ENCODE results near the gene LCORL. TPM values are rescaled to one million over a fixed set of nuclear protein-coding genes. Genes with fewer than 3 reads are reported as not detected.

Gene LCORL
- total RNA-seq, 1 experiment from 2014 or later: 14.1 TPM

- no peak for DNase-seq (ENCODE audit: unreplicated experiment)
- H3K27me3 Mint-ChIP-seq (ENCODE audit: insufficient read depth, unreplicated experiment): no peaks in the 10 kb centered on the region
- no TSS peak for BruUV-seq (replicated peaks)
- no peak for TF ChIP-seq CTCF (IDR thresholded peaks at IDR 0.05; ENCODE audit: unreplicated experiment)
- no peak overlapping the region for H3K4me3 Mint-ChIP-seq (ENCODE audit: unreplicated experiment)
- CTCF ChIA-PET: interaction anchor here (0.7 to 1.1 kb wide), 2 partner anchors 17 to 89 kb away, joined by 3 read pairs; no protein-coding TSS in a partner anchor
- H3K36me3 Mint-ChIP-seq (ENCODE audit: insufficient read depth, unreplicated experiment): no peaks in the 10 kb centered on the region
- POLR2A ChIA-PET: interaction anchor here (1.5 kb wide), 1 partner anchor 9 kb away, joined by 3 read pairs; no protein-coding TSS in a partner anchor
- H3K27ac Mint-ChIP-seq (ENCODE audit: low read depth, unreplicated experiment): no peak overlapping the region
- H3K4me1 Mint-ChIP-seq (ENCODE audit: insufficient read depth, unreplicated experiment): peaks cover 16% of the 10 kb centered on the region
- H3K9me3 Mint-ChIP-seq (ENCODE audit: unreplicated experiment): peaks cover 7% of the 10 kb centered on the region
- intact Hi-C loops (cut with micrococcal nuclease): no loop called here
These were observed 24.4 kb downstream of the LCORL start for GRCh38 chr4:17997129-17997528.

GRCh38 chr4:17995165-17995564 is 26.4 kb downstream of the LCORL start:
- CTCF ChIA-PET: interaction anchor here (0.6 kb wide), 3 partner anchors 11 to 398 kb away, joined by 3 read pairs; no protein-coding TSS in a partner anchor
- no peak overlapping the region for H3K27ac Mint-ChIP-seq (ENCODE audit: low read depth, unreplicated experiment)
- DNase-seq (ENCODE audit: unreplicated experiment): no peak
- no peaks in the 10 kb centered on the region for H3K27me3 Mint-ChIP-seq (ENCODE audit: insufficient read depth, unreplicated experiment)
- no peaks in the 10 kb centered on the region for H3K36me3 Mint-ChIP-seq (ENCODE audit: insufficient read depth, unreplicated experiment)
- peaks cover 4% of the 10 kb centered on the region for H3K9me3 Mint-ChIP-seq (ENCODE audit: unreplicated experiment)
- POLR2A ChIA-PET: interaction anchor here (0.6 to 2.0 kb wide), 2 partner anchors 11 to 150 kb away, joined by 3 to 7 read pairs; no protein-coding TSS in a partner anchor
- intact Hi-C loops (cut with micrococcal nuclease): no loop called here
- no peak overlapping the region for H3K4me3 Mint-ChIP-seq (ENCODE audit: unreplicated experiment)
- no TSS peak for BruUV-seq (replicated peaks)
- no peak for TF ChIP-seq CTCF (IDR thresholded peaks at IDR 0.05; ENCODE audit: unreplicated experiment)
- peaks cover 9% of the 10 kb centered on the region for H3K4me1 Mint-ChIP-seq (ENCODE audit: insufficient read depth, unreplicated experiment)

- no peak overlapping the region for H3K4me3 Mint-ChIP-seq (ENCODE audit: unreplicated experiment)
- BruUV-seq (replicated peaks): no TSS peak
- TF ChIP-seq CTCF (IDR thresholded peaks at IDR 0.05; ENCODE audit: unreplicated experiment): no peak
- DNase-seq (ENCODE audit: unreplicated experiment): no peak
- ChIA-PET CTCF (interaction anchor here (0.7 kb wide), 1 partner anchor 481 kb away, joined by 3 read pairs; no protein-coding TSS in a partner anchor), POLR2A (no interaction called here)
- intact Hi-C loops (cut with micrococcal nuclease): no loop called here
- no peaks in the 10 kb centered on the region for H3K27me3 Mint-ChIP-seq (ENCODE audit: insufficient read depth, unreplicated experiment)
- H3K27ac Mint-ChIP-seq (ENCODE audit: low read depth, unreplicated experiment): no peak overlapping the region
- no peaks in the 10 kb centered on the region for H3K4me1 Mint-ChIP-seq (ENCODE audit: insufficient read depth, unreplicated experiment)
- no peaks in the 10 kb centered on the region for H3K36me3 Mint-ChIP-seq (ENCODE audit: insufficient read depth, unreplicated experiment)
- H3K9me3 Mint-ChIP-seq (ENCODE audit: unreplicated experiment): peaks cover 40% of the 10 kb centered on the region
These were observed 35.7 kb downstream of the LCORL start for GRCh38 chr4:17985832-17986231.

GRCh38 chr4:17981063-17981462 is 40.5 kb downstream of the LCORL start:
- Mint-ChIP-seq H3K9me3 (ENCODE audit: unreplicated experiment) (peaks cover 26% of the 10 kb centered on the region), H3K36me3 (ENCODE audit: insufficient read depth, unreplicated experiment) (no peaks in the 10 kb centered on the region), H3K4me1 (ENCODE audit: insufficient read depth, unreplicated experiment) (no peaks in the 10 kb centered on the region), H3K4me3 (ENCODE audit: unreplicated experiment) (no peak overlapping the region), H3K27me3 (ENCODE audit: insufficient read depth, unreplicated experiment) (no peaks in the 10 kb centered on the region), H3K27ac (ENCODE audit: low read depth, unreplicated experiment) (no peak overlapping the region)
- ChIA-PET POLR2A (no interaction called here), CTCF (no interaction called here)
- peak; percentile 1 for DNase-seq (ENCODE audit: unreplicated experiment)
- TF ChIP-seq CTCF (IDR thresholded peaks at IDR 0.05; ENCODE audit: unreplicated experiment): no peak
- no TSS peak for BruUV-seq (replicated peaks)
- intact Hi-C loops (cut with micrococcal nuclease): no loop called here

Data from MCF 10A (cell line).